ENCODE results near the gene ANTXRL. TPM values are rescaled to one million over a fixed set of nuclear protein-coding genes. Genes with fewer than 3 reads are reported as not detected.
"Not testable (repeated sequence)": the region's sequence is repeated elsewhere in the genome, so short reads cannot be mapped to it uniquely, and the experiment has no call there.

The ANTXRL gene
- total RNA-seq, 1 donor from 2014 or later: not detected

- DNase-seq (ENCODE audit: extremely low spot score in 2 of 2): peak in 1 of 2 donors; percentile 87
- TF ChIP-seq POLR2A (IDR thresholded peaks at IDR 0.05) (no peak), CTCF (IDR thresholded peaks at IDR 0.05) (no peak), POLR2AphosphoS5 (IDR thresholded peaks at IDR 0.05; ENCODE audit: insufficient read depth in 1 of 2, low read depth in 1 of 2) (no peak)
- no peaks in the 10 kb centered on the region for H3K36me3 ChIP-seq
These were observed 11.9 kb downstream of the ANTXRL start for GRCh38 chr10:46298477-46299285.

GRCh38 chr10:46299286-46299535 is 12.4 kb downstream of the ANTXRL start:
- Histone ChIP-seq H3K27ac (no peak overlapping the region), H3K4me3 (no peak overlapping the region), H3K9me3 (no peaks in the 10 kb centered on the region), H3K4me1 (no peaks in the 10 kb centered on the region), H3K36me3 (no peaks in the 10 kb centered on the region), H3K27me3 (no peaks in the 10 kb centered on the region)
- no peak for TF ChIP-seq CTCF (IDR thresholded peaks at IDR 0.05)
- no peak for TF ChIP-seq POLR2A (IDR thresholded peaks at IDR 0.05)
- no peak for TF ChIP-seq POLR2AphosphoS5 (IDR thresholded peaks at IDR 0.05; ENCODE audit: insufficient read depth in 1 of 2, low read depth in 1 of 2)
- intact Hi-C loops (cut with DNase I): no loop called here
- DNase-seq (ENCODE audit: extremely low spot score in 2 of 2): peak; percentile 58 to 74

More at GRCh38 chr10:46298477-46299285, 11.9 kb downstream of the ANTXRL start:
- intact Hi-C loops (cut with DNase I): no loop called here
- Histone ChIP-seq H3K4me1 (no peaks in the 10 kb centered on the region), H3K27me3 (no peaks in the 10 kb centered on the region), H3K27ac (no peak overlapping the region), H3K4me3 (no peak overlapping the region), H3K9me3 (no peaks in the 10 kb centered on the region)

GRCh38 chr10:46299536-46300369 is 13.0 kb downstream of the ANTXRL start:
- Histone ChIP-seq H3K4me3 (no peak overlapping the region), H3K4me1 (no peaks in the 10 kb centered on the region), H3K9me3 (no peaks in the 10 kb centered on the region), H3K27ac (no peak overlapping the region), H3K27me3 (no peaks in the 10 kb centered on the region), H3K36me3 (no peaks in the 10 kb centered on the region)
- TF ChIP-seq POLR2AphosphoS5 (IDR thresholded peaks at IDR 0.05; ENCODE audit: insufficient read depth in 1 of 2, low read depth in 1 of 2) (no peak), POLR2A (IDR thresholded peaks at IDR 0.05) (no peak), CTCF (IDR thresholded peaks at IDR 0.05) (no peak)
- DNase-seq (ENCODE audit: extremely low spot score in 2 of 2): peak; percentile 74 to 87
- intact Hi-C loops (cut with DNase I): no loop called here

GRCh38 chr10:46300370-46300711 is 13.5 kb downstream of the ANTXRL start:
- H3K4me1 ChIP-seq; H3K4me3 ChIP-seq; H3K27ac ChIP-seq; intact Hi-C loops (cut with DNase I); H3K9me3 ChIP-seq; DNase-seq (ENCODE audit: extremely low spot score in 2 of 2); H3K36me3 ChIP-seq; H3K27me3 ChIP-seq: not testable (repeated sequence)

- H3K9me3 ChIP-seq: no peaks in the 10 kb centered on the region
- DNase-seq (ENCODE audit: extremely low spot score in 2 of 2): peak in 1 of 2 donors; percentile 67
- intact Hi-C loops (cut with DNase I): no loop called here
- no peak overlapping the region for H3K4me3 ChIP-seq
- no peak overlapping the region for H3K27ac ChIP-seq
- no peak for TF ChIP-seq POLR2AphosphoS5 (IDR thresholded peaks at IDR 0.05; ENCODE audit: insufficient read depth in 1 of 2, low read depth in 1 of 2)
- TF ChIP-seq POLR2A (IDR thresholded peaks at IDR 0.05): no peak
- no peak for TF ChIP-seq CTCF (IDR thresholded peaks at IDR 0.05)
- no peaks in the 10 kb centered on the region for H3K36me3 ChIP-seq
- H3K4me1 ChIP-seq: no peaks in the 10 kb centered on the region
- H3K27me3 ChIP-seq: no peaks in the 10 kb centered on the region
These were observed 14.4 kb downstream of the ANTXRL start for GRCh38 chr10:46301056-46301645.

Data from vagina (tissue), 2 donors.